ENCODE data around the gene C1orf226.

The C1orf226 gene

DNA sequence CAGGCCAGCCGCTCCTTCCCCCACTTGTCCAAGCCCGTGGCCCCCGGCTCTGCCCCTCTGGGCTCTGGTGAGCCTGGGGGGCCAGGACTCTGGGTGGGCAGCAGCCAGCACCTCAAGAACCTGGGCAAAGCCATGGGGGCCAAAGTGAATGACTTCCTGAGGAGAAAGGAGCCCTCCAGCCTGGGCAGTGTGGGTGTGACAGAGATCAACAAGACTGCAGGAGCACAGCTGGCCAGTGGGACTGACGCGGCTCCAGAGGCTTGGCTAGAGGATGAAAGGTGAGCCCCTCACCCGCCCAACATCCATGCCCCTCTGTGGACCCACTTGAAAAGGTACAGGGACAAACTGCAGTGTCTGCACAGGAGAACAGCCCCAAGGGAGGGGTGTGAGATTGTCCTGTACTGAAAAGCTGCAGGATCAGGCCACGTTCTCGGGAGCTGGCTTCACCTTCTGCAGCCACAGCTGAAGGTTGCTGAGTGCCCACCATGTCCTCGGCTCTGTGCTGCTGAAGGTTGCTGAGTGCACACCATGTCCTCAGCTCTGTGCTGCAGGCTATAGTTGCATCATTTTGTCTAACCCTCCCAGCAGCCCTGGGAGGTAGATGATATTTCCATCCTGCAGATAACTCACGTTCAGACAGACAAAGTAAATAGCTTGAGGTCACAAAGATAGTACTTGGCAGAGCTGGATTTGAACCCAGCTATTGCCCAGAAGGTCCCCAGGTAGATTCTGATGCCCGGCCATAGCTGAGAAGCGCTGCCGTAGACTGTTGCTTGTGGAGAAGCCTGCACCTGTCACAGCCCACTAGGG, 618 bp downstream of the C1orf226 start:
- H3K4me3 ChIP-seq (ENCODE audit: control insufficient read depth, low read depth, low read length) = no peak overlapping the region
- no peak for DNase-seq (ENCODE audit: low read depth)
- TF ChIP-seq, protein P1, sequence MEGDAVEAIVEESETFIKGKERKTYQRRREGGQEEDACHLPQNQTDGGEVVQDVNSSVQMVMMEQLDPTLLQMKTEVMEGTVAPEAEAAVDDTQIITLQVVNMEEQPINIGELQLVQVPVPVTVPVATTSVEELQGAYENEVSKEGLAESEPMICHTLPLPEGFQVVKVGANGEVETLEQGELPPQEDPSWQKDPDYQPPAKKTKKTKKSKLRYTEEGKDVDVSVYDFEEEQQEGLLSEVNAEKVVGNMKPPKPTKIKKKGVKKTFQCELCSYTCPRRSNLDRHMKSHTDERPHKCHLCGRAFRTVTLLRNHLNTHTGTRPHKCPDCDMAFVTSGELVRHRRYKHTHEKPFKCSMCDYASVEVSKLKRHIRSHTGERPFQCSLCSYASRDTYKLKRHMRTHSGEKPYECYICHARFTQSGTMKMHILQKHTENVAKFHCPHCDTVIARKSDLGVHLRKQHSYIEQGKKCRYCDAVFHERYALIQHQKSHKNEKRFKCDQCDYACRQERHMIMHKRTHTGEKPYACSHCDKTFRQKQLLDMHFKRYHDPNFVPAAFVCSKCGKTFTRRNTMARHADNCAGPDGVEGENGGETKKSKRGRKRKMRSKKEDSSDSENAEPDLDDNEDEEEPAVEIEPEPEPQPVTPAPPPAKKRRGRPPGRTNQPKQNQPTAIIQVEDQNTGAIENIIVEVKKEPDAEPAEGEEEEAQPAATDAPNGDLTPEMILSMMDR (IDR thresholded peaks at IDR 0.05; ENCODE audit: control insufficient read depth, insufficient read depth, low read depth, low read length, missing control alignments) = no peak

DNA sequence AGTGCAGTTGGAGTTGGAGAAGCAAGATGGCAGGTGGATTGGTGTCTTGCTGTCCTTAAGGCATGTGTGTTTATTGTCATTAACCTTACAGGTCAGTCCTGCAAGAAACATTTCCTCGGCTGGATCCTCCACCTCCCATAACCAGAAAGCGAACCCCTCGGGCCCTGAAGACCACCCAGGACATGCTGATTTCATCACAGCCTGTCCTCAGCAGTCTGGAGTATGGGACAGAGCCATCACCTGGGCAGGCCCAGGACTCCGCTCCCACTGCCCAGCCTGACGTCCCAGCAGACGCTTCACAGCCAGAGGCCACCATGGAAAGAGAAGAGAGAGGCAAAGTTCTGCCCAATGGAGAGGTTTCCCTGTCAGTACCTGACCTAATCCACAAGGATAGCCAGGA, 1.6 kb downstream of the C1orf226 start:
- no peak for DNase-seq (ENCODE audit: low read depth)
- TF ChIP-seq, protein P1 (IDR thresholded peaks at IDR 0.05; ENCODE audit: control insufficient read depth, insufficient read depth, low read depth, low read length, missing control alignments) = no peak
- H3K4me3 ChIP-seq (ENCODE audit: control insufficient read depth, low read depth, low read length) = no peak overlapping the region

DNA sequence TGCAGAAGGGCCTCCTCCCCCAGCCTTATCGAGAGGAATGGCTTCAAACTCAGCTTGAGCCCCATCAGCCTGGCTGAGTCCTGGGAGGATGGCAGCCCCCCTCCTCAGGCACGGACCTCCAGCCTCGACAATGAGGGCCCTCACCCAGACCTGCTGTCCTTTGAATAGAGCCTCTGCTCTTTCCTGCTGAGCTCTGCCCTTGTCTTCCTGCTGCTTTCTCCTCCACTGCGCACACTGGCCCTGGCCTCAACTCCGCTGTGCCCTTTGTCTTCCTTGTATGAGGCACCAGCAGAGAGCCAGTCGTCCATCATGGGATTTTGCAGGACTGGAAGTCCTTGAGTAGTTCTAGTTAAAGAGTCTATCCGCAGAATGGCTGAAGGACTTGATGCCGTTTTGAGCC, 2.0 kb downstream of the C1orf226 start:
- H3K4me3 ChIP-seq (ENCODE audit: control insufficient read depth, low read depth, low read length) = no peak overlapping the region
- no peak for DNase-seq (ENCODE audit: low read depth)
- TF ChIP-seq, protein P1 (IDR thresholded peaks at IDR 0.05; ENCODE audit: control insufficient read depth, insufficient read depth, low read depth, low read length, missing control alignments) = no peak

DNA sequence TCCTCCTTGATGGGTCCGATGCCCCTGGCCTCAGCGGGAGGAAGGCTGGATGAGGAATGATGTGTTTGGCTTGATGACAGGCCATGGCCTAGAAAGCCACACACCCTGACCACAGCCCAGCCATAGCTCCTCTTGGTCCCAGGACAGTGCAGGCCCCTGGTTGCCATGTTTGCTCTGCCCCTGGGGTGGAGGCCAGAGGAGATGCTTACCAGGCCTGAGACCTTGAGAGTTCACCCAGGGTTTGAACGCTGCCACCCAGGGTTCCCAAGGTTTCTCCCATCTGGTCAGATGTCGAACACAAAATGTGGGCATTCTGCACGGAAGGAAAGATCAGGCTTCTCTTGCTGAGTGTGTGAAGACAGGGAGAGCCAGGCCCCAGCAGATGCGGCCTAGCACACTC, 2.6 kb downstream of the C1orf226 start:
- TF ChIP-seq, protein P1 (IDR thresholded peaks at IDR 0.05; ENCODE audit: control insufficient read depth, insufficient read depth, low read depth, low read length, missing control alignments) = no peak
- no peak for DNase-seq (ENCODE audit: low read depth)
- H3K4me3 ChIP-seq (ENCODE audit: control insufficient read depth, low read depth, low read length) = no peak overlapping the region

DNA sequence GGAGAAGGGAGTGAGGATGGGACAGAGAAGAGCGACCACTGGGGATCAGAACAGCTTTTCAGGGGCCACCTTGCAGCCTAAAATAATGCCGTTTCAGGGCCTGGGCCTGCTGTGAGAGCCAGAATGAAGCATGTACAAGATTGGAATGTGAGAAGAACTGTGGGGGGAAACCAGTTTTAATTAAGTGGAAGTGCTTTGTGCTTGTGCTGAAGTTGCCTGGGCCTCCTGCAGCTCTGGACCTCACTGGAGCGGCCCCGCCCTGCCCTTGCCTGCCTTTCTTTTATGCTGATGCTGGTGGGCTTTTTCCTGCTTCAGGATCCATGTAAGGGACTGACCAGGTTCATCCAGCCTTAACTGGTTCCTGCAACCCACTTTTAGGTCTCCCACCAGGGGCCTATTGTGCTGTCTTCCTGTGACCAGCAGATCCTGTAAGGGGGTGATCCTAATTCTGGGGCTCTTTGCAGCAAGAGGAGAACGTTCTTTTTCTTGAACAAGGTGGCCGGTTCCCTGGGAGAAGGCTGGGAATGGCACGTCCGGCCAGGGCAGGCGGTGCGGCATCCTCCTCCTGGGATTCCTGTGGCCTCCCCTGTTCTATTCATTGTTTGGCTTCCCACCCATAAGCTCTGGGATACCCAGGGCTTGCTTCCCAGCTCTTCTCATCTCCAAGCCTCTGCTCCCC, 3.2 kb downstream of the C1orf226 start:
- no peak for DNase-seq (ENCODE audit: low read depth)
- TF ChIP-seq, protein P1 (IDR thresholded peaks at IDR 0.05; ENCODE audit: control insufficient read depth, insufficient read depth, low read depth, low read length, missing control alignments) = no peak
- no peak overlapping the region for H3K4me3 ChIP-seq (ENCODE audit: control insufficient read depth, low read depth, low read length)

DNA sequence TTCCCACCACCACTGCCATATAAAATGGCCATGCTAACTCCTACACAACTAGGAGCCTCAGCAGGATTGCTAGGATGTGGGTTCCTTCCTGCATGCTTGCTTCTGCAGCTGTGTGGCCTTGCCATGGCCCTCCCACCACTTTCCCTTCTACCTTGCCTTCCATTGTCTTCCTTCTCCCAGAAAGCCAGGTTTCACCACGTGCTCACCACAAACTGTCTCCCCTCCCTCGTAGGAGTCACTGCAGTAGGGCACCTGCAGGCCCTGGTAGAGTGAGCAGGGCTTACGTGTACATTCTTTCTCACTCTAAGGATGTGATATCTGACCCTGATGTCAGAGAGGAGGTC, 3.7 kb downstream of the C1orf226 start:
- no peak overlapping the region for H3K4me3 ChIP-seq (ENCODE audit: control insufficient read depth, low read depth, low read length)
- TF ChIP-seq, protein P1 (IDR thresholded peaks at IDR 0.05; ENCODE audit: control insufficient read depth, insufficient read depth, low read depth, low read length, missing control alignments) = no peak
- DNase-seq (ENCODE audit: low read depth) = no peak
